Neuronal stem cell (in vitro differentiated cells): ENCODE measurements around the gene NUP98.
A peak's percentile ranks its signal among the peaks of the same experiment; 100 is the strongest.
"Not testable (repeated sequence)": the region's sequence is repeated elsewhere in the genome, so short reads cannot be mapped to it uniquely, and the experiment has no call there.

ENCODE experiments used
- DNase-seq: peaks from one replicate; pipeline ENCODE4 v3.0.0-alpha.2; 2013; ENCODE audit warnings: low spot score
- H2AFZ ChIP-seq: one replicate; pipeline ENCODE4 v1.6.1; 2013; ENCODE audit warnings: mild to moderate bottlenecking, low read length, inconsistent platforms
- H2AK5ac ChIP-seq: 2 replicates; pipeline ENCODE4 v1.6.1; 2013; ENCODE audit warnings: low read depth, mild to moderate bottlenecking, inconsistent platforms, low read length, moderate library complexity, mixed read lengths
- H2BK120ac ChIP-seq: 2 replicates; pipeline ENCODE4 v1.6.1; 2013; ENCODE audit warnings: low read depth, mild to moderate bottlenecking, inconsistent platforms, low read length, moderate library complexity, mixed read lengths
- H2BK12ac ChIP-seq: one replicate; pipeline ENCODE4 v1.6.1; 2013; ENCODE audit warnings: low read length, inconsistent platforms
- H2BK15ac ChIP-seq: 2 replicates; pipeline ENCODE4 v1.6.1; 2013; ENCODE audit warnings: mild to moderate bottlenecking, low read length, inconsistent platforms, mixed read lengths
- H2BK5ac ChIP-seq: one replicate; pipeline ENCODE4 v1.6.1; 2013; ENCODE audit warnings: inconsistent platforms, mild to moderate bottlenecking, low read length, moderate library complexity
- H3K14ac ChIP-seq: one replicate; pipeline ENCODE4 v1.6.1; 2013; ENCODE audit warnings: low read length, inconsistent platforms
- H3K18ac ChIP-seq: 2 replicates; pipeline ENCODE4 v1.6.1; 2013; ENCODE audit warnings: low read length, inconsistent platforms
- H3K23ac ChIP-seq: 2 replicates; pipeline ENCODE4 v1.6.1; 2013; ENCODE audit warnings: low read depth, mild to moderate bottlenecking, mixed read lengths, low read length, inconsistent platforms; ENCODE audit not compliant: poor library complexity
- H3K27ac ChIP-seq: replicated peaks from 3 replicates; pipeline ENCODE4 v1.5.1; 2013; ENCODE audit warnings: low read length, inconsistent platforms
- H3K27me3 ChIP-seq, 3 experiments: 2 replicates each; pipeline ENCODE4 v1.6.1; 2013; ENCODE audit warnings: low read length in 3 of 3, mild to moderate bottlenecking in 2 of 3, inconsistent platforms in 1 of 3, low read depth in 1 of 3, mixed read lengths in 1 of 3, moderate library complexity in 1 of 3; ENCODE audit not compliant: control insufficient read depth in 3 of 3, insufficient read depth in 3 of 3
- H3K36me3 ChIP-seq, 2 donors: replicated peaks in 1 of 2; 2 replicates each; pipeline ENCODE4 v1.6.1; 2013; ENCODE audit warnings: low read length in 2 of 2; ENCODE audit not compliant: control insufficient read depth in 2 of 2, insufficient read depth in 2 of 2
- H3K4ac ChIP-seq: 2 replicates; pipeline ENCODE4 v1.6.1; 2013; ENCODE audit warnings: inconsistent platforms, mild to moderate bottlenecking, low read length, moderate library complexity
- H3K4me1 ChIP-seq, 2 donors: 1 replicate in 1 of 2; 2 replicates in 1 of 2; pipeline ENCODE4 v1.6.1; 2013; ENCODE audit warnings: low read length in 2 of 2, low read depth in 1 of 2; ENCODE audit not compliant: control insufficient read depth in 2 of 2, insufficient read depth in 1 of 2
- H3K4me2 ChIP-seq: one replicate; pipeline ENCODE4 v1.6.1; 2013; ENCODE audit warnings: mild to moderate bottlenecking, low read length, inconsistent platforms; ENCODE audit not compliant: insufficient read depth, poor library complexity, severe bottlenecking
- H3K4me3 ChIP-seq, 2 donors: 2 replicates each; pipeline ENCODE4 v1.5.1; 2013; ENCODE audit warnings: low read length in 2 of 2, mild to moderate bottlenecking in 2 of 2, inconsistent platforms in 1 of 2, moderate library complexity in 1 of 2
- H3K79me1 ChIP-seq: one replicate; pipeline ENCODE4 v1.6.1; 2013; ENCODE audit warnings: low read depth, mild to moderate bottlenecking, inconsistent platforms, low read length, moderate library complexity
- H3K9ac ChIP-seq: one replicate; pipeline ENCODE4 v1.6.1; 2013; ENCODE audit warnings: mild to moderate bottlenecking, low read depth, low read length, inconsistent platforms; ENCODE audit not compliant: poor library complexity
- H3K9me3 ChIP-seq, 2 donors: replicated peaks in 1 of 2; 2 replicates each; pipeline versions ENCODE3 to v1.6.1; 2013; ENCODE audit warnings: low read length in 2 of 2, mild to moderate bottlenecking in 2 of 2, inconsistent platforms in 1 of 2, low read depth in 1 of 2, mixed read lengths in 1 of 2, moderate library complexity in 1 of 2; ENCODE audit not compliant: control insufficient read depth in 2 of 2, insufficient read depth in 1 of 2
- H4K8ac ChIP-seq: one replicate; pipeline ENCODE4 v1.6.1; 2013; ENCODE audit warnings: low read depth, mild to moderate bottlenecking, inconsistent platforms, low read length, moderate library complexity
- H4K91ac ChIP-seq: one replicate; pipeline ENCODE4 v1.6.1; 2013; ENCODE audit warnings: low read length, low read depth, mild to moderate bottlenecking, inconsistent platforms; ENCODE audit not compliant: poor library complexity
- WGBS, 2 donors: extraction: QIAGEN DNeasy Blood & Tissue Kit; methylation state at CpG; one replicate each; pipeline ENCODE4 v1.1.7; 2013; ENCODE audit warnings: missing lambda C conversion rate in 2 of 2, mixed read lengths in 1 of 2; ENCODE audit not compliant: insufficient read length in 2 of 2, insufficient replicate concordance in 1 of 2; ENCODE audit errors: extremely low coverage in 2 of 2; 5-methylcytosine and 5-hydroxymethylcytosine counted together

NUP98 gene

DNA sequence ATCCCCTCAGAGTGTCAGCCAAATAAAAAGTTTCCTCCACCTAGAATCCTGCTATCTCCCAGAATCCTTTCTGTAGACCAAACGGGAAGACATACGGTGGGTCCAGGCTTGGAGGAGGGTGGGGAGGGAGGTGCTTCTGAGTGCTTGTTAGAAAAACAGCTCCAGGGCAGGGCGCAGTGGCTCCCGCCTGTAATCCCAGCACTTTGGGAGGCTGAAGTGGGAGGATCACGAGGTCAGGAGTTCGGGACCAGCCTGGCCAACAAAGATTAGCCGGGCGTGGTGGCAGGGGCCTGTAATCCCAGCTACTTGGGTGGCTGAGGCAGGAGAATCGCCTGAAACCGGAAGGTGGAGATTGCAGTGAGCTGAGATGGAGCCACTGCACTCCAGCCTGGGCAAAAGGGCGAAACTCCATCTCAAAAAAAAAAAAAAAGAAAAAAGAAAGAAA lies 154.2 kb downstream of the NUP98 start:
- peak overlapping the region; percentile 54 to 85 for H3K4me3 ChIP-seq
- H3K27ac ChIP-seq = peak overlapping the region; percentile 98

DNA sequence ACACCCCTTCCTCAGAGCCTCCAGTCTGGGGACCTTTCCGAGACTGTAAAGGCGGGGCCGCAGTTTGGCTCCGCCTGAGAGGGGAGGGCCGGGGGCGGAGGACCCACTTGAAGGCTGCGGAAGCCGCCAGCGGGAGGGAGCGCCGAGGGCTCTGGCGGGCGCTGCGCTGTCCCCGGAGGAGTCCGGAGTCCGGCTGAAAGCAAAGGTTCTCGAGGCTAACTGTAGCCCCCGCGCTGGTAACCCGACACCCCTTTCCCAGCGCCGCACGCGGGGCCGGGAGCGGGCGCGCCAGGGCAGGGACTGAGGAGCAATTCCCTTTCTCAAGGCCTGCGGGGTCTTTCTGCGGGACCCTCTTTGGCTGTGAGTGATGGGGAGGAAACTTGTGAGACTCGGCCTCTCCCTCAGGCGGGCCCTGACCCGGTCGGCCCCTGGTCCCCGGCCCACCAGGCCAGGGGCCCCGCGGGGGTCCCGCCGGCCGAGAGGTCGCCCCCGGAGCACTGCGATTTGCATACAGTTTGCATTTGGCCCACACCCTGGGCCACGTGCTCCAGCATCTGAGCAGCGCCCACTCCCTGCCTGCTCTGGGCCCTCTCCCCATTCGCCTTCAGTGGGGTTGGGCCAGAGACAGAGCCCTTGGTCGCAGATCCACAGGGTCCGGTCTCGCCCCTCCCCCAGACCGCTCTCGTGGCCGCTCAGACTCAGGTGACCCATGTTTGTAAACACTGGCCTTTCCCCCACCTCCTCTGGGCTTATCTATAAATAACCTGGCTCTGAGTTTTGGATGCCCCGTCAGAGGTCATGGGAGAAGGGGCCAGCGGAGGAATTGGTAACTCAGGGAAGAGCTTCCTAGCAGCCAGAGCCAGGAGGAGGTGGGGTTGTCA lies 155.0 kb downstream of the NUP98 start:
- Histone ChIP-seq H3K4me1 (peaks cover 3 to 5% of the 10 kb centered on the region in 2 donors), H2AK5ac (peak overlapping the region; percentile 51), H3K14ac (peak overlapping the region; percentile 17), H4K8ac (no peak overlapping the region), H3K36me3 (no peaks in the 10 kb centered on the region), H3K27ac (peak overlapping the region; percentile 98), H2BK15ac (peak overlapping the region; percentile 84), H3K4ac (no peak overlapping the region), H3K4me2 (peak overlapping the region; percentile 90), H2BK12ac (no peak overlapping the region), H4K91ac (no peak overlapping the region), H3K23ac (peak overlapping the region; percentile 61), H2BK120ac (peak overlapping the region; percentile 77), H3K4me3 (peak overlapping the region; percentile 54 to 85), H2BK5ac (peak overlapping the region; percentile 91), H3K18ac (peak overlapping the region; percentile 95), H3K9ac (peak overlapping the region; percentile 79), H3K9me3 (peaks cover 4 to 9% of the 10 kb centered on the region in 2 donors), H2AFZ (peak overlapping the region; percentile 96), H3K27me3 (peaks cover 0 to 4% (median 0%) of the 10 kb centered on the region in 3 experiments), H3K79me1 (no peaks in the 10 kb centered on the region)
- DNase-seq = peak; percentile 92
- WGBS, 2 donors = no CpG with 5 or more reads among the region's 55 CpGs

More for the DNA sequence above, 154.2 kb downstream of the NUP98 start:
- H3K27me3 ChIP-seq, H3K36me3 ChIP-seq, H3K23ac ChIP-seq, H3K9ac ChIP-seq, H2BK120ac ChIP-seq, DNase-seq, H3K79me1 ChIP-seq, H3K9me3 ChIP-seq, H3K4ac ChIP-seq, H3K4me1 ChIP-seq, H4K91ac ChIP-seq, H4K8ac ChIP-seq, H2BK12ac ChIP-seq: not testable (repeated sequence)
- Histone ChIP-seq H2BK5ac (peak overlapping the region; percentile 91), H2AFZ (peak overlapping the region; percentile 96), H3K14ac (peak overlapping the region; percentile 17), H2BK15ac (peak overlapping the region; percentile 84), H3K4me2 (peak overlapping the region; percentile 90), H2AK5ac (peak overlapping the region; percentile 51), H3K18ac (peak overlapping the region; percentile 95)
- no CpG with 5 or more reads among the region's 11 CpGs for WGBS, 2 donors

DNA sequence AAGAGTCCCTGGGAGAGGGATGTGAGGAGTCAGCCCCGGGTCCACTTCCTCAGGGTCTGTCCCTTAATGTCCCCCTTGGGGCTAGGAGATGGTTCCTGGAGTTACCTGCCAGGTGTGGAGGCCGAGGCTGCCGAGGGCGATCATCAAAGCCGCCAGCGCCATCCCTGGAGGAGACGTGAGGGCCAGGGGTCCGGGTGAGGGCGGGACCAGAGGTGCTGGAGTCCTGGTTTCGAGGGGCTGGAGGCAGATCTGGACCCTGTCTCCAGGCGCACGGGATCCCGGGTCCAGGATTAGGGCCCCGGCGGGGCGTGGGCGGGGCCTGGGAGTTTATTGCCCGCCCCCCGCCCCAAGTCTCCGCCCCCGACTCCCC lies 155.7 kb downstream of the NUP98 start, which contains the start of gene ART5:
ART5 (minus strand) TSS at position 292 of the 370 bp plus-strand sequence; CDS start at position 162, 130 bp downstream.
- Histone ChIP-seq H2AK5ac (peak within 1 kb of the TSS; percentile 73), H3K27me3 (peaks cover 0 to 4% (median 0%) of the 10 kb centered on the region in 3 experiments), H3K14ac (peak within 1 kb of the TSS; percentile 17), H3K27ac (peak within 1 kb of the TSS; percentile 98), H4K91ac (no peak within 1 kb of the TSS), H2BK5ac (peak within 1 kb of the TSS; percentile 91), H3K18ac (peak within 1 kb of the TSS; percentile 95), H3K36me3 (no peaks in the 10 kb centered on the region), H2BK12ac (no peak within 1 kb of the TSS), H2BK120ac (peak within 1 kb of the TSS; percentile 77), H3K4me3 (peak within 1 kb of the TSS; percentile 54 to 85), H3K4me1 (peaks cover 3 to 5% of the 10 kb centered on the region in 2 donors), H3K9me3 (peaks cover 4 to 9% of the 10 kb centered on the region in 2 donors), H3K23ac (peak within 1 kb of the TSS; percentile 70), H3K79me1 (no peaks in the 10 kb centered on the region), H2AFZ (peak within 1 kb of the TSS; percentile 96), H4K8ac (no peak within 1 kb of the TSS), H3K4ac (no peak within 1 kb of the TSS), H2BK15ac (peak within 1 kb of the TSS; percentile 84), H3K4me2 (peak within 1 kb of the TSS; percentile 90), H3K9ac (peak within 1 kb of the TSS; percentile 79)
- no peak for DNase-seq
- no CpG with 5 or more reads among the region's 21 CpGs for WGBS, 2 donors

DNA sequence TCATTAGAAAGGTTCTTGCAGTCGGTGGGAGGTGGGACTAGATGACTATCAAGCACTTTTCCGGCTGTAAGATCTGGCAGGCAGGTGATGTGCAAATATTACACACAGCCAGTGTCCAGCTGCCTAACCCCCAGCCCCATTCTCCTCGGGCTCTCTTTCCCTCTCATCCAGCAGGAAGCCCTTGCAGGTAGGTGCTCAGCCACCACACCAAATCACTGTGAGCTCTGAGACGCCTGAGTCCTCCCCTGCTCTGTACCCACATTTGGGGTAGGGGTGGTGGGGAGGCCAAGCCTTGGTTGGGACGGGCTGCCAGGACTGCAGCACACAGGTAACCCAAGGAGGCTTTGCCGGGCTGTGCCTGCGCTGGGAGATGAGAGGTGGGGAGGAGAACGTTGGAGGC lies 156.2 kb downstream of the NUP98 start:
- Histone ChIP-seq H2BK15ac (peak overlapping the region; percentile 79), H3K14ac (no peak overlapping the region), H3K27ac (no peak overlapping the region), H2AK5ac (peak overlapping the region; percentile 73), H3K79me1 (no peaks in the 10 kb centered on the region), H2BK120ac (no peak overlapping the region), H4K8ac (no peak overlapping the region), H3K9ac (no peak overlapping the region), H4K91ac (no peak overlapping the region), H3K4ac (no peak overlapping the region), H3K27me3 (peaks cover 0 to 6% (median 0%) of the 10 kb centered on the region in 3 experiments), H2BK5ac (no peak overlapping the region), H3K9me3 (peaks cover 4 to 9% of the 10 kb centered on the region in 2 donors), H3K4me3 (peak overlapping the region in 1 of 2 donors; percentile 54), H3K18ac (peak overlapping the region; percentile 95), H2BK12ac (no peak overlapping the region), H3K23ac (peak overlapping the region; percentile 70), H3K4me2 (peak overlapping the region; percentile 90), H3K36me3 (no peaks in the 10 kb centered on the region), H2AFZ (peak overlapping the region; percentile 96), H3K4me1 (peaks cover 3 to 5% of the 10 kb centered on the region in 2 donors)
- DNase-seq = no peak
- WGBS, 2 donors = no CpG with 5 or more reads among the region's 8 CpGs
